Body of pancreas (tissue), 4 donors: ENCODE measurements around the gene PRPSAP2.

Source experiments
- POLR2A ChIP-seq, 3 donors: fragments of 450-650 bp; IDR thresholded peaks; one replicate each; pipeline ENCODE4 v1.6.1; 2016; ENCODE audit warnings: antibody characterized with exemption in 3 of 3, mild to moderate bottlenecking in 2 of 3
- TF ChIP-seq, protein P1 (sequence below), 7 experiments: fragments of 450-650 bp in 4 of 7; fragments of 200-600 bp in 3 of 7; sonication (generic) in 3 of 7; IDR thresholded peaks; one replicate each; pipeline ENCODE4 v1.5.1; 2016 to 2019; ENCODE audit warnings: antibody characterized with exemption in 7 of 7

DNA sequence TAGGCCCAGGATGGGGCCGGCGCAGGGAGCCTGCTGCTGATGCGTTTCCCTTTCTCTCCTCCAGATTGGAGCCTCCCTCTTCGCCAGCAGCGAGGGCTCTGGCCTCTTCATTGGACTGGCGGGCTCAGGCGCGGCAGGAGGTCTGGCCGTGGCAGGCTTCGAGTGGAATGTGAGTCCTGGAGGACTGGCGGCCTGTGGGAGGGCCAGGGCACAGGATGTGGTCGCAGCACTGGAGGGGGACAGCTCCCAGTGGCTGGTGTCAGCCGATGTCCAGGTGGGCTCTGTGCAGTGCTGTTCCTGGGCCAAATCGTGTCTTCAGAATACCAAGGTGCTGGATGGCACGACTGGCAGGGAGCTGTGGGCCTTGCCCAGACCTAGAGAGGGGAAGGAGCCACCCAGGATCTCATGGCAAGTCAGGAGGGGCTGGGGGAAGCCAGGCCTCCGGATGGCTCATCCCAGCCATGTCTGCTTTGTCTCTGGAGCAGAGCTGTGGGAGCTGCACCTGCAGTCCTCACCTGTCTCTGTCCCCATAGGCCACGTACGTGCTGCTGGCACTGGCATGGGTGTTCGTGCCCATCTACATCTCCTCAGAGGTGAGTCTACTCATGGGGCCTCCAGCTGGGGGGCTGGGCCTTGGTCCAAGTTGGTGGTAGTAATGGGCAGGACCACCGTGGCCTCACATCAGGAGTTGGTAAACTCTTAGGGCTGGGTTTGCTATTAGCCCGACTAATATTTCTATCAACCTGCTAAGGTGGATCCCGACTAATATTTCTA is 101.3 kb downstream of the PRPSAP2 start:
- TF ChIP-seq, protein P1, sequence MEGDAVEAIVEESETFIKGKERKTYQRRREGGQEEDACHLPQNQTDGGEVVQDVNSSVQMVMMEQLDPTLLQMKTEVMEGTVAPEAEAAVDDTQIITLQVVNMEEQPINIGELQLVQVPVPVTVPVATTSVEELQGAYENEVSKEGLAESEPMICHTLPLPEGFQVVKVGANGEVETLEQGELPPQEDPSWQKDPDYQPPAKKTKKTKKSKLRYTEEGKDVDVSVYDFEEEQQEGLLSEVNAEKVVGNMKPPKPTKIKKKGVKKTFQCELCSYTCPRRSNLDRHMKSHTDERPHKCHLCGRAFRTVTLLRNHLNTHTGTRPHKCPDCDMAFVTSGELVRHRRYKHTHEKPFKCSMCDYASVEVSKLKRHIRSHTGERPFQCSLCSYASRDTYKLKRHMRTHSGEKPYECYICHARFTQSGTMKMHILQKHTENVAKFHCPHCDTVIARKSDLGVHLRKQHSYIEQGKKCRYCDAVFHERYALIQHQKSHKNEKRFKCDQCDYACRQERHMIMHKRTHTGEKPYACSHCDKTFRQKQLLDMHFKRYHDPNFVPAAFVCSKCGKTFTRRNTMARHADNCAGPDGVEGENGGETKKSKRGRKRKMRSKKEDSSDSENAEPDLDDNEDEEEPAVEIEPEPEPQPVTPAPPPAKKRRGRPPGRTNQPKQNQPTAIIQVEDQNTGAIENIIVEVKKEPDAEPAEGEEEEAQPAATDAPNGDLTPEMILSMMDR (IDR thresholded peaks at IDR 0.05): no peak
- TF ChIP-seq POLR2A (IDR thresholded peaks at IDR 0.05): no peak
